DMS 273 treated with DMSO at 0.1 percent for 48 hours (cell line): ENCODE results near the gene ZNF695.

Source experiments
- DNase-seq: peaks from one replicate; lab custom pipeline; 2025; lab: John Stamatoyannopoulos, UW

Gene ZNF695

GRCh38 chr1:246959944-246960693, 47.7 kb downstream of the ZNF695 start:
- no peak for DNase-seq

- no peak for DNase-seq
Measured at GRCh38 chr1:246954126-246954525, 53.7 kb downstream of the ZNF695 start.

GRCh38 chr1:246951413-246951812, 56.4 kb downstream of the ZNF695 start:
- DNase-seq, result no peak

GRCh38 chr1:246949956-246950355, 57.9 kb downstream of the ZNF695 start:
- DNase-seq, result no peak

DNA sequence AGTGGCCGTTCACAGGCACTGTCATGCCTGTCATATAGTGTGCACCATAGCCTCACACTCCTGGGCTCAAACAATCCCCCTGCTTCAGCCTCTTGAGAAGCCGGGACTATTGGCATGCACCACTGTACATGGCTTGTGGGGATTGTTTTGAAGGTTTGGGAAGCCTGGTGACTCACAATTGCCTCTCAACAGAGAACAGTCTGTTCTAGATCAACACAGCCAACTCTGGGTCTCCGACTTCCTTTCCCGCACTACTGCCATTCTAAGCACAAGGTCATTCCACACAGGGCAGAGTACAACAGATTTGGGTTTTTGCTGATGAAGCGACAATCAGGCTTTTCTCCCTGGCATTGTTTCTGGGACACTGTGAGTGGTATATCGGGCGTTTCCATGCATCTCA, 60.6 kb downstream of the ZNF695 start:
- no peak for DNase-seq

GRCh38 chr1:246946366-246946765, 61.5 kb downstream of the ZNF695 start:
- DNase-seq, result no peak
